Upper lobe of left lung (tissue), 6 donors: ENCODE results near the gene TRIM10. TPM values are rescaled to one million over a fixed set of nuclear protein-coding genes. Genes with fewer than 3 reads are reported as not detected.

ENCODE experiments used
- ATAC-seq, 2 donors: fragments of 200-7000 bp; cut with Tn5 transposase; one replicate each; pipeline ENCODE4 v1.9.1; 2022; ENCODE audit warnings: mild to moderate bottlenecking in 2 of 2, moderate library complexity in 2 of 2; ENCODE audit not compliant: low FRiP score in 2 of 2
- DNase-seq, 2 donors: peaks; one replicate each; pipeline ENCODE4 v3.0.0-alpha.2; 2019 to 2020
- H3K27ac ChIP-seq, 4 donors: fragments of 200-600 bp; sonication (generic); one replicate each; pipeline ENCODE4 v1.5.1; 2016 to 2019
- H3K27me3 ChIP-seq, 4 donors: fragments of 200-600 bp; sonication (generic); one replicate each; pipeline ENCODE4 v1.5.1; 2017 to 2019
- H3K36me3 ChIP-seq, 4 donors: fragments of 200-600 bp; sonication (generic); one replicate each; pipeline ENCODE4 v1.5.1; 2016 to 2019
- H3K4me1 ChIP-seq, 4 donors: fragments of 200-600 bp; sonication (generic); one replicate each; pipeline ENCODE4 v1.5.1; 2018 to 2019
- H3K4me3 ChIP-seq, 4 donors: fragments of 200-600 bp; sonication (generic); one replicate each; pipeline ENCODE4 v1.5.1; 2017 to 2019; ENCODE audit warnings: mild to moderate bottlenecking in 2 of 4, moderate library complexity in 1 of 4
- H3K9me3 ChIP-seq, 4 donors: fragments of 200-600 bp; sonication (generic); one replicate each; pipeline ENCODE4 v1.5.1; 2018 to 2019
- EP300 ChIP-seq, 4 donors: sonication (generic); formaldehyde crosslinking; IDR thresholded peaks; one replicate each; pipeline ENCODE4 v1.5.1; 2017; ENCODE audit warnings: antibody characterized with exemption in 4 of 4, control low read depth in 2 of 4
- POLR2A ChIP-seq, 4 donors: fragments of 450-650 bp; IDR thresholded peaks; one replicate each; pipeline ENCODE4 v1.5.1; 2016 to 2017; ENCODE audit warnings: antibody characterized with exemption in 4 of 4, mild to moderate bottlenecking in 2 of 4
- POLR2AphosphoS5 ChIP-seq, 2 donors: sonication (generic); formaldehyde crosslinking; IDR thresholded peaks; one replicate each; pipeline ENCODE4 v1.5.1; 2017; ENCODE audit warnings: antibody characterized with exemption in 2 of 2
- WGBS, 2 donors: methylation state at CpG; one replicate each; pipeline ENCODE4 v1.1.5; 2017 to 2018; 5-methylcytosine and 5-hydroxymethylcytosine counted together
- total RNA-seq, 6 donors: library from RNA; depleted of rRNA in 4 of 6; stranded (reverse); fragments of >200 nt in 4 of 6; gene quantifications; one replicate each; pipeline versions ENCODE4 v1.1.0 to v1.2.1, GENCODE V29; 2016 to 2021
- TF ChIP-seq, protein P1 (sequence below), 6 experiments: fragments of 450-650 bp in 4 of 6; fragments of 200-600 bp in 2 of 6; sonication (generic) in 2 of 6; IDR thresholded peaks; one replicate each; pipeline ENCODE4 v1.5.1; 2016 to 2019; ENCODE audit warnings: antibody characterized with exemption in 6 of 6
- donor health status: DM: no; HTN: no; CAD: no; lungs with moderate emphysema.
- donor health status: DM: no; HTN: yes; CAD: no; lungs with severe emphysema.

The TRIM10 gene
- total RNA-seq, 6 donors from 2014 or later, result 0.07 to 1.4 (median 0.13) TPM; not detected in 2

DNA sequence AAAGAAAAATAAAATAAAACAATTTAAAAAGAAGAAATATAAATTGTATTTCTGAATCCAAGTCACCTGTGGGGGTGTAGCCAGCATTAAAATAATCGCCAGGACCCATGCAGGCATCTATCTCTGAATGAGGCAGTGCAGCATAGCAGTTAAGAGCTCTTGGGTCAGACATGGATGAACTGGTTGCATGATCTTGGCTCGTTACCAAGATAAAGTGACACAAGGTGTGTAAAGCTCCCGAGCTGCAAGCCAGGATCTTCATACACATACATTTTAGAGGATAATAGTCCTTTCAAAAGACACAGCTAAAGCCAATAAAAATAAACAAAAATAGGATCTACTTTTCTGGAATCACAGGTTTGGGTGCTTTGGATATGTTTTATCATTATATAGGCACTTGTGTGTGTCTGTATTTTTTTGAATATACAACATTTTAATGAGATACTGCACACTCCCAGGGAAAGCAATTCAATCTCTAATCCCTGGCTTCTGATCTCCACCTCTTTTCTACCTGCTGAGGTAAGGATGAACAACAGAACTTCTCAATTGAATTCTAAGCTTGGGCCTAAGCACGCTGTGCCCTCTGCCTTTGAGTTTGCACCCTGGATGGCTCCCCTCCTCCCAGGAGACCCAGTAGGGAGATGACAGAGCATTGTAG, 8.9 kb downstream of the TRIM10 start:
- ATAC-seq, result no peak
- no peak overlapping the region for H3K4me3 ChIP-seq
- TF ChIP-seq EP300 (IDR thresholded peaks at IDR 0.05) (no peak), POLR2A (IDR thresholded peaks at IDR 0.05) (no peak), POLR2AphosphoS5 (IDR thresholded peaks at IDR 0.05) (no peak)
- TF ChIP-seq, protein P1, sequence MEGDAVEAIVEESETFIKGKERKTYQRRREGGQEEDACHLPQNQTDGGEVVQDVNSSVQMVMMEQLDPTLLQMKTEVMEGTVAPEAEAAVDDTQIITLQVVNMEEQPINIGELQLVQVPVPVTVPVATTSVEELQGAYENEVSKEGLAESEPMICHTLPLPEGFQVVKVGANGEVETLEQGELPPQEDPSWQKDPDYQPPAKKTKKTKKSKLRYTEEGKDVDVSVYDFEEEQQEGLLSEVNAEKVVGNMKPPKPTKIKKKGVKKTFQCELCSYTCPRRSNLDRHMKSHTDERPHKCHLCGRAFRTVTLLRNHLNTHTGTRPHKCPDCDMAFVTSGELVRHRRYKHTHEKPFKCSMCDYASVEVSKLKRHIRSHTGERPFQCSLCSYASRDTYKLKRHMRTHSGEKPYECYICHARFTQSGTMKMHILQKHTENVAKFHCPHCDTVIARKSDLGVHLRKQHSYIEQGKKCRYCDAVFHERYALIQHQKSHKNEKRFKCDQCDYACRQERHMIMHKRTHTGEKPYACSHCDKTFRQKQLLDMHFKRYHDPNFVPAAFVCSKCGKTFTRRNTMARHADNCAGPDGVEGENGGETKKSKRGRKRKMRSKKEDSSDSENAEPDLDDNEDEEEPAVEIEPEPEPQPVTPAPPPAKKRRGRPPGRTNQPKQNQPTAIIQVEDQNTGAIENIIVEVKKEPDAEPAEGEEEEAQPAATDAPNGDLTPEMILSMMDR (IDR thresholded peaks at IDR 0.05), result no peak
- no peaks in the 10 kb centered on the region for H3K9me3 ChIP-seq
- peaks cover 7 to 12% (median 10%) of the 10 kb centered on the region in 4 donors for H3K4me1 ChIP-seq
- no peak for DNase-seq
- no peaks in the 10 kb centered on the region for H3K27me3 ChIP-seq
- 58 to 67% methylated on average over 4 of the region's 4 CpGs for WGBS, 2 donors
- H3K27ac ChIP-seq, result no peak overlapping the region
- no peaks in the 10 kb centered on the region for H3K36me3 ChIP-seq

DNA sequence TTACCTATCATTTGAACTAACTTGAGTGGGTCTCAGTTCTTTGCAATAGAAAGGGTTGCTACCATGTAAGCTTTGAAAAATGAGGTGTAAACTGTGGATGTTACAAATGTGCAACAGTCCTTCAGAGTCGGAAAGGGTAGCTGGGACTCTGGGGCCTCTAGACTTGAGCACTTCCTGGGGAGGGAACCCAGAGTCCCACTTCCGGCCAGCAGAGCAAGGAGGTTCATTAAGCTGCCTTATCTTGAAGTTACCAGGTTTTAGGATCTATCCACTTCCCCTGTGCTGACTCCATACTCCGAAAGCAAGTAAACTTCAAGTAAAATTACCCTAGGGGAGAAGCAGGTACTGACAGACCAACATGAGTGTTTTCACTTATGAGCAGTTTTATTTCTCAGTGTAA, 9.4 kb downstream of the TRIM10 start:
- TF ChIP-seq, protein P1 (IDR thresholded peaks at IDR 0.05), result no peak
- no peak for TF ChIP-seq POLR2AphosphoS5 (IDR thresholded peaks at IDR 0.05)
- TF ChIP-seq POLR2A (IDR thresholded peaks at IDR 0.05), result no peak
- TF ChIP-seq EP300 (IDR thresholded peaks at IDR 0.05), result no peak
- WGBS, 2 donors, result 57 to 69% methylated on average over 3 of the region's 3 CpGs

DNA sequence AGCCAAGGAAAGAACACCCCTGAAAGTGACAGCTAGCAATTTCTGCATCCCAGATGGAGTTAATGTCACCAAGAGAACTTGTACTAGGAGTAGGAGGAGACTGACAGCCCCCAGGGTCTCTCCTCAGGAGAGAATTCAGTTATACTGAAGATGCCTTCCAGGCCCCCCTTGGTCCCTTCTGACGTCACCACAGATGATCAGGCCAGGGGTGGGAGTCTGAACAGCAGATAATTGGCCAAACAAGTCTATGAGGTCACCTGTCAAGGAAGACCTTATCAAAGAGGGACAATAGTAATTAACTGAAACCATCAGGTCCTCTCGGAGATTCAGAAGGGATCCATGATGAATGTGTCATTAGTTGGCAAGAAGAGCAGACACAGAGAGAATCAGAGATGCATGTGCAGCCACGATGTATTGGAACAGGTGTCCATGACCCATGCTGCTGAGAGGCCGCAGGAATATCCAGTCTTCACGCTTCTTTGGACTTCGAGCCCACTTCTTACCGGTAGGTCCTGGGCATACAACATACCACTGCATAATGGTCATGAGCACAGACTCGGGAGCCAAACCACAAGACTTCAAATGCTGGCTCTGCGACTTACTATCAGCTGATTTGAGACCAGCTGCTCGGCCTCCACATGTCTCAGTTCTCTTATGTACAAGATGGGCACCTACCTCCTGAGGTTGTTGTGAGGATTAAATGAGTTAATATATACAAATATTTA, 10.2 kb downstream of the TRIM10 start:
- Histone ChIP-seq H3K27me3 (no peaks in the 10 kb centered on the region), H3K27ac (no peak overlapping the region), H3K4me1 (peaks cover 0 to 4% (median 2%) of the 10 kb centered on the region in 4 donors), H3K36me3 (no peaks in the 10 kb centered on the region), H3K9me3 (no peaks in the 10 kb centered on the region), H3K4me3 (no peak overlapping the region)
- TF ChIP-seq POLR2A (IDR thresholded peaks at IDR 0.05) (no peak), EP300 (IDR thresholded peaks at IDR 0.05) (no peak), POLR2AphosphoS5 (IDR thresholded peaks at IDR 0.05) (no peak)
- TF ChIP-seq, protein P1 (IDR thresholded peaks at IDR 0.05), result no peak
- WGBS, 2 donors, result 88 to 92% methylated on average over 10 of the region's 10 CpGs
- ATAC-seq (no peak), DNase-seq (no peak)

More for the DNA sequence above, 9.4 kb downstream of the TRIM10 start:
- DNase-seq (no peak), ATAC-seq (no peak)
- H3K27ac ChIP-seq, result no peak overlapping the region
- H3K4me3 ChIP-seq, result no peak overlapping the region
- H3K4me1 ChIP-seq, result peaks cover 4 to 9% (median 7%) of the 10 kb centered on the region in 4 donors
- no peaks in the 10 kb centered on the region for H3K27me3 ChIP-seq
- no peaks in the 10 kb centered on the region for H3K9me3 ChIP-seq
- no peaks in the 10 kb centered on the region for H3K36me3 ChIP-seq

DNA sequence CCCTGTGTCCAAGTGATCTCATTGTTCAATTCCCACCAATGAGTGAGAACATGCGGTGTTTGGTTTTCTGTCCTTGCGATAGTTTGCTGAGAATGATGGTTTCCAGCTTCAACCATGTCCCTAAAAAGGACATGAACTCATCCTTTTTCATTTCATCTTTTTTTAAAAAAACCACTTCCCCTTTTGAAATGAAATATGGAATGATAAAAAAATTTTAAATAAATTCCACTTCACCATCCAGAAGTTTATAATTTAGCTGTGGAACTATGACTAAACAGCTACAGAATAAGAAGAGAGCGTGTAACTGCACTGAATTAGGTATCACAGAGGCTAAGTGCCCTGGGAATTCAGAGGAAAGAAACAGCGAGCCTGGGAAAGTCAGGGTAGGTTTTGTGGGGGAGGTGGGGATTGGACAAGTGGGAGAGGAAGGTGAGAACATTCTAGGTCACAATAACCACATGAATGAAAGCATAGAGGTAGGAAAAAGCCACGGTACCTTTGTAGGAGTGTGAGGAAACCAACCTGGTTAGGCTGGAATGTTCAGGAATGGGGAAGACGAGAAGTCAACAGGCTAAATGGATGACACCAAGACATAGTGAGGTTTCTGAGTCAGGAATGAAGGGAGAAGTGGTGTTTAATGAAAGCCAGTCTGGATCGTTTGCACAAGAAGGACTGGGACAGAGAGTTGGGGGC, 11.0 kb downstream of the TRIM10 start:
- ATAC-seq (no peak), DNase-seq (no peak)
- H3K4me1 ChIP-seq, result no peaks in the 10 kb centered on the region
- H3K9me3 ChIP-seq, result no peaks in the 10 kb centered on the region
- H3K27ac ChIP-seq, result no peak overlapping the region
- TF ChIP-seq POLR2AphosphoS5 (IDR thresholded peaks at IDR 0.05) (no peak), POLR2A (IDR thresholded peaks at IDR 0.05) (no peak), EP300 (IDR thresholded peaks at IDR 0.05) (no peak)
- TF ChIP-seq, protein P1 (IDR thresholded peaks at IDR 0.05), result no peak
- no peak overlapping the region for H3K4me3 ChIP-seq
- WGBS, 2 donors, result 65 to 66% methylated on average over 7 of the region's 7 CpGs
- H3K36me3 ChIP-seq, result no peaks in the 10 kb centered on the region
- H3K27me3 ChIP-seq, result no peaks in the 10 kb centered on the region
